Activated naive CD4-positive, alpha-beta T cell (primary cell): ENCODE data around the gene TMC2.
"Not testable (repeated sequence)": the region's sequence is repeated elsewhere in the genome, so short reads cannot be mapped to it uniquely, and the experiment has no call there.

Experiments used
- DNase-seq, 4 experiments: peaks; one replicate each; lab custom pipeline; 2025; lab: John Stamatoyannopoulos, UW

Gene TMC2

DNA sequence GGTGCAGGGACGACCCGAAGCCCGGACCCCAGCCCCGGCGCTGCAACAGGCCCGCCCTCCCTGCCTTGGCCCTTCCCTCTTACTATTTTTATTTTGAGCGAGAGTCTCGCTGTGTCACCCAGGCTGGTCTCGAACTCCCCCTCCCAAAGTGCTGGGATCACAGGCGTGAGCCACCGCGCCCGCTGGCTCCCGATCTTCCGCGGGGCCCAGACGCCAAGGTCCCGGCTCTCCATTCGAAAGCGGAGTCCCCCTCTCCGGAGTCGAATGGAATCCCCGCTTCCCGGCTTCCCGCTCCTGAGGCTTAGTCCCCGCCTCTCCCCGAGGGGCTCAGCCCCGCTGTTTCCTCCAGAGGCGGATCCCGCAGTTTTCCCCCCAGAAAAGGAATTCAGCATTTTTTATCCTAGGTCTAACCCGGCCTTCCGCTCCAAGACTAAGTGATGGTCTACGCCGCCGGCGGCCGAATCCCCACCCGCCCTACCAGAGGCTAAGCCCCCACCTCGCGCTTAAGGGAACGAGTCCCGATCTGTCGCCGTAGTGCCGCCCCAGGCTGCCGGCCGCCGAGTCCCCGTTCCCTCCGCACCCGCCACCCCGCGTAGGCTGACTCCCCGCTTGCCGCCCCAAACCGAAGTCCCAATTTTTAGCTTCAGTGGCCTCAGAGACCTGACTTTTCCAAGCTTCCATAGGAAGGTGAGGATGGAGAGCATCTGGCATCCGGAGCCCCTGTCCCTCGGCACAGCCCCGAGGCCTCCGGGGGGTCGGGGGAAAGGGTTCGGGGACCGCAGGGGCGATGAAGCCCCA, 11.5 kb upstream of the TMC2 start:
- DNase-seq: peak in 1 of 4 experiments; percentile 22

GRCh38 chr20:2526218-2526583, 10.2 kb upstream of the TMC2 start:
- not testable (repeated sequence) for DNase-seq

- no peak for DNase-seq
Observed at GRCh38 chr20:2527762-2528161, 8.6 kb upstream of the TMC2 start.

DNA sequence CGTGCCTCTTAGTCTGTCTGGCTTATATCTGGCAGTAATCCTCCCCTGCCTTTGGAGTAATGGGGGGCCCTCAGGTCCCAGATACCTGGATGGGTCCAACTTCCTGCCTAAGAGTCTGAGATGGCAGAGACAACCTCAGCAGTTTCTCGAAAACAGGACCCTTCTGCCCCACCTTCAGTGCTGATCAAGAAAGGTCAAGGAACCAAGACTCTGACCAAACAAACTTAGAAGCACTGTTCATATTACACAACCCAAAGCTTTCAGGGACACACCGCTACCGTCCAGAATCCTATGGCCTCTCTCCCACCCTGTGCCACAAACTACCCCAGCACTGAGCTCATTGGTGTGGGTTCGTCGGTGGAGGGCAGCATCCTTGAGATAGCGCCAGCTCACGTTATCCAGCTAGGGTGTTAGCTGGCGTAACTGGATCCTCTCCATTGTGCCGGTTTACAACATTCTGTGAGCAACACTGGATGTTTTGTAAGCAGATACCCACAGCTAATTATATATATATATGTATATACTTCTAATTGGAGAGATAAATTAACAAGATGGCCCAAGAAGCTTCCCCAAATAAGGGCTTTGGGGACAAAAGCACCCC, 7.6 kb upstream of the TMC2 start:
- DNase-seq: no peak

DNA sequence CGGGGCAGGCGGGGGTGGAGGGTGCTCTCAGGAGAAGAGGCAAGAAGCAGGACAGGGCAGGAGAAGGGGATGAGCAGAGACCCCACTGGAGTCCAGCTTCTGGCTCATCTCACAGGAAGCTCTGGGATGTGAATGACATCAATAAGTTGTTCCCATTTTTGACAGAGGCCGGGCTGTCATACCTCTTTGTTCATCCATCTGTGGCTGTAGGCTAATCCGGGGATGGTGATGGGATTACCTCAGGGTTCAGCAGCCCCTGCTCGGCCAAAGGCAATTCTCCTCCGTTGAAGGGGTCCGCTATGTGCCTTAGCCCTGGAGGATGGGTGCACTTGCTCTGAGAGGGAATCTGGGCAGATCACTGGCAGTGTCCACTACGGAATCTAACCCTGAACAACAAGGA, 3.3 kb upstream of the TMC2 start:
- DNase-seq: no peak

DNA sequence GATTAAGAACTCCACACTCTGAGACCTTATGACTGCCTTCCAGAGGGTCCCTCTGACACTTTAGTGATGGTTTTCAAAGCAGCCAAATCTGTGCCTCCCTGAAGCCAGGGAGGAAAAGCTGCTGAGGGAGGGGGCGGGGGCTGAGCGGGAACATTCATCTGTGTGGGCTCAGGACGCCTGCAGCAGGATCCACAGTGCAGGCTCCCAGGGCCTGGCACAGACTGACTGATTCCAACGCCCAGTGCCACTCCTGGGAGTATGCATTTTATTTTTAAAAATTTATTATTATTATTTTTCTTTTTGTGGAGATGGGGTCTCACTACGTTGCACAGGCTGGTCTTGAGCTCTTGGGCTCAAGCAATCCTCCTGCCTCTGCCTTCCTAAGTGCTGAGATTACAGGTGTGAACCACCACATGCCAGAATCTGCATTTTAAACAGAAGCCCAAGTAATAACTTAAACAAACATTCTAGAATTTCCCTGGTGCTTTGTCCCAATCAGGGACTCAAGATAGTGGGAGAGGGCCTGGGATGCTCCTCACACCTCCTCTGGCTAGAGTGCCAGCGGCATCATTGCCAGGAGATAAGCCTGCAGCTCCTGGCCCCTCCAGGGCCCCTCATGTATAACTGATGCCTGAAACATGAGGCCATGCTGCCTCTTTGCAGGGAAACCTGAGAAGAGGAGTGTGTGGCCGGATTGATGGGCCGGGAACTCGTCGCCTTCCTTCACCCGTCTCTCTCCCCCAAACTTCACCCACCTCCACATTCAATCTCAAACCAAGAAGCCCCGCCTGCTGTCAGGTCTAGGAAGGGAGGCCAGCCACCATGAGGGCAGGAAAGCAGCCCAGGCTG, 438 bp upstream of the TMC2 start:
- DNase-seq: no peak

GRCh38 chr20:2537101-2537500, 728 bp downstream of the TMC2 start:
- no peak for DNase-seq

DNA sequence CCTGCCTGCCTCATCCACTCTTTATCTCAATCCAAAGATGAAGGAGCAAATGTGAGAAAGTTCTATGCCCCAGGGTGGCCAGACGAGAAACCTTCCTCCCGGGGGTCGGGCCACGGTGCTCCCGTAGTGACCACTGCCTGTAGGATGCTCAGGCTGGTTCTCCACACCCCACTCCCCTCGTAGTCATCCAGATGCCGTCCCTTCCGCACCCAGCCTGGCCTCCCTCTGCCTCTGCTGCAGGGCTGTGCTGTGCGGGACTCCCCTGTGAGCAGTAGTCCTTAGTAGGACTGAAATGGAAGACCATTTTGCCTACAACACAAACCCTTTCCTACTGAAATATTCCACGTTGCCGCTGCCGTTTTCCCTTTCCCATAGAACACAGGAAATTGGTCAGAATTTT, 2.0 kb downstream of the TMC2 start:
- no peak for DNase-seq

DNA sequence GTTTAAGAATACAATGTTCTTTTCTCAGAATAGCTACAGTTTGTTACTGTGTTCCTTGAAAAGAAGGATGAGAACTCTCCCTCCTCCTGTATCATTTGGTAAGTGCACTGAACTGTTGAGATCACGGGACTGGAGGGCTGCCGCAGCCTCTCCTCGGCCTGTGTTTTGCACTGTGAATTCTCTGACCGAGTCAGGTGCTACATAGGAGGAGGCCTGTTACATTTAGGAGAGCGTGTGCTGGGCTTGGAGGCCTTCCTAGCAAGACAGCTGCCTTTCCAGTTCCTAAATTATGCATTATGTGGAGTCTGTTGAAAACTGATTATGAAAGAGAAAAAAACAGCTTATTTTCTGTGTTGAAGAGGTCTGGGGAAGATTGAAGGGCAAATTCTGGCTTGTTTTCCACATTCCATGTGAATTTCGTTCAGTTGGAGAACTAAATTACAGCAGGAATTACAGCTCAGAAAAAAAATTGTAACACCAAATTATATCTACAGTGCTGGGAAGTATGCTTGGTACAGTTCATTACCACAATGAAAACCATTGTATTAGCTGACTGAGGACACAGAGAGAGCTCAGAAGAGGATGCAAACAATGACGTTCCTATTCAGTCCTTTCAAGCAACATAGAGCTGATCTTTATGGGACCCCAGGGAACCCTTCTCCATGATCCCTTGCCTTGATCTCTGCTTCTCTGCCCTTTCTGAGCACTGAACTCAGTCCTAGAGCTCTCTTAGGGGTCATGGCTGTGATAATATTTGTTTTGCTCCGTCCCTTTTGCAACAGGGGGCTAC, 2.8 kb downstream of the TMC2 start:
- no peak for DNase-seq

GRCh38 chr20:2541940-2542339, 5.6 kb downstream of the TMC2 start:
- no peak for DNase-seq

DNA sequence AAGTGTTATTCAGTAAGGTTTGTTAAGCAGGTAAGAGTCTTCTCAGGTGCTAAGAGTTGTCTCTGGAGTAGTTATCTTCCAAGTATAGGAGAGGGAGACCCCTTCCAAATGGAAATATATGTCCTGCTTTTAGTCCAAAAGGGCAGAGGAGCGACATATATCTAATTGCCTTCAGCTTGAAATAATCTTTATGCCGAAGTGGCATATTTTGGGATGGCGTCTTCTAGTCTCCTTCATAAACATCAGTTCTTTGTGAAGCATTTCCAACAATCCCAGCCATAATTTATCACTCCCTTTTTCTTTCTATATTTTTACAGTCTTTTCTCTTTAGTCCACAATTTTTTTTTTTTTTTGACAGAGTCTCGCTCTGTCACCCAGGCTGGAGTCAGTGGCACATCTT, 6.0 kb downstream of the TMC2 start:
- no peak for DNase-seq

DNA sequence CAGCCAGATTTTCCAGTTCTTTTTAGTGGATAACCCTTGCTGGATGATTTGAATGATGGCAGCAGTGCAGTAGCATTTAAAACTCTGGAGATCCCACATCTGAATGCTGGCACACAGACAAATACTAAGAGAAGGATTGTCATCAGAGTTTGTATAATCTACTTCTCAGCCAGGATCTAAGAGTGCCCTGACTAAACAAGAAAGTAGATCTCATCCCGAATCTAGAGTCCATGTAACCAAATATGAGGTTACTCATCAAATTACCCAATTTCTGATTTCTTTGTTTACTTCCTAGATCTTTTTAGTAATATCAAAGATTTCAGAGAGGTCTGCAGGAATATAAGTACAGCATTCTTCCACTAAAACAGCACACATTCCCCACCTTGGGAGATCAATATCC, 7.8 kb downstream of the TMC2 start:
- no peak for DNase-seq

- no peak for DNase-seq
Observed at GRCh38 chr20:2545594-2545993, 9.2 kb downstream of the TMC2 start.

GRCh38 chr20:2557873-2558580, 21.7 kb downstream of the TMC2 start:
- no peak for DNase-seq

DNA sequence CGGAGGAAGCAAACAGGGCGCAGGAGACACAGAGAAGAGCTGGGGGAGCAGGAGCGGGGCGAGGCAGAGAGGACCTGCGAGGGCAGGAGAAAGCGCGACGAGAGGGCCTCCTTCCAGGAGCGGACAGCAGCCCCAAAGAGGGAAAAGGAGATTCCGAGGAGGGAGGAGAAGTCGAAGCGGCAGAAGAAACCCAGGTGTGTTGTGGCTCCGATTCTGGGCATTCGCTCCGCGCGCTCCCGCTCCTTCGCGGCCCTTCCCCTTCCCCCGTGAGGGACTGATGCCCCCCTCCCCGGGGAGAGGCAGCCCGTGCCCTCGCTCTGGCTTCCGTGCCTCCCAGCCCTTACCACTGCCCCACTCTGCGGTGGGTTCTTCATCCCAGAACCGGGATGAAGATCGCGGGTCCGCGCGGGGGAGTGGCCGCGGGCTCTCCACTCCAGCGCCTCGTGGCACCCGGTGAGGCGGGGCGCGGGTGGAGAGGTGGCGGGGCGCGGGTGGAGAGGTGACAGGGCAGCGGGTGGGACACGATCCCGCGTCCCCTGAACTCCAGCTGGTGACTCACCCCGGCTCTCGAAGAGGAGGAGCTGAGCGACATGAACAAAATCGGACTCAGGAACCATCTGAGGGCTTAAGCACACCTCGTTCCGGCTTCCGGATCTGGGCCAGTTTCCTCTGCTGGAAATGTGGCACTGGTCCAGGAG, 22.4 kb downstream of the TMC2 start:
- no peak for DNase-seq

DNA sequence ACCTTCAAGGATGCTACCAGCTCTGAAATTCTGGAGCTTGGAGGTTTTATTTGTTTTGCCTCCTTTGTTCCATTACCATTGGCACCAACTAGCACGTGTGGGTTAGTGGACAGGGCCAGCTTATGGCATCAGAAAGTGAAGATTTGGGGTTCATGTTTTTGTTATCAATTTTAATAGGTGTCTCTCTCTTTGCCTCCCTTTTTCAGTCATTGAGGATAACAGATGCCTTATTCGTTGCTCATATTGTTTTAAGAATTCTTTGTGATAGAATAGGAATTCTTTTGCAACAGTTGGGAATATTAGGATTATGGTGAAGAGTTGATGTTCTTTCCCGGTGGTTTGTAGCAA, 22.9 kb downstream of the TMC2 start:
- no peak for DNase-seq

DNA sequence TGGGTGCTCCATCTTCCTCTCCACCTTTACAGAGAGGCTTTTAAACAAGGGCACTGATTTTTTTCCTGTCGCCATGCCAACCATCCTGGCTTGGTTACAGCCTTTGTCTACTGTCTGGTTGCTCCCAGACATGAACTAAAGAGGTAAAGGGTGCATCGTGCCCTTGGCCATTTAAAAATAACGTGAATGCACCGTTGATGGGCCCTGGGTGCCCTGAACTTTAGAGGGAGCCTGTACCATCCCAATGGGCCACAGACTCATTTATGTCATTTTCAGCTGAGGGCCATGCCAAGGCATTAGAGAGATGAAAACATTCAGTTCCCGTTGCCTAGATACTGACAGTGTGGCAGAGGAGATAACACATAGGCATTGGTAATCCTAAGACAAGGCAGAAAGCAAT, 23.3 kb downstream of the TMC2 start:
- no peak for DNase-seq

DNA sequence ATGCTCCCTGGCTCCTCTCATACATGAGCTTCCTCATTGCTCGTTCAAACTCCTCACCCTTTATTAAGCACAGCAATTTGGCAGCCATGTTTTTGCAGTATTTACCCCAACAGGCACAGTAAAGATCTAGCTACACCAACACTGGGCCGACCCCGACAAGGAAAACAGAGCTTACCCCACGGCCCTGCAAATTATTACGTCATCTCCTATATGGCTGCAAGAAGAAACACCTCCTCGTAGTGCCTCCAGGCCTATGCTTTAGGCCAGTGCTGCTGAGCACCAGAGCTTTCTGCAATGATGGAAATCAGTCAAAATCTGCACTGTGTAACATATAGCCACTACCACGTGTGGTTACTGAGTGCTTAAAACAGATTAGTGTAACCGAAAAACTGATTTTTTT, 26.7 kb downstream of the TMC2 start:
- DNase-seq: no peak

DNA sequence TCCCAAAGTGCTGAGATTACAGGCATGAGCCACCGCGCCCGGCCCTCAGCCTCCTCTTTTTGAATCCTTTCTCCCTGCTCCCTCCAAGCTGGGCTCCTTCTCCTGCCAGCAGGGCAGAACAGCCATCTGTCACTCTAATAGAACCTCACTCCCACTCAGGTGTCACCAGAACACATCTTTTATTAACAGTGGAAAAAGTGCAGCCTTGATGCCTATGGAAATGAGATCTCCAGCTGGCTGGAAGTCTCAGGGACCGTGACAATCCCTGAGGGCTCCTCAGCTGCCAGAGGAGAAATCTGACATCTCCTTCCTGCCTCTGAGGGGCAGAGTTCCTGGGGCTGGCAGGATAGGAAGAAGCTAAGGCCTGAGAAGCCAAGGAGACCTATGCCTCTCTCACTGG, 28.0 kb downstream of the TMC2 start:
- no peak for DNase-seq

DNA sequence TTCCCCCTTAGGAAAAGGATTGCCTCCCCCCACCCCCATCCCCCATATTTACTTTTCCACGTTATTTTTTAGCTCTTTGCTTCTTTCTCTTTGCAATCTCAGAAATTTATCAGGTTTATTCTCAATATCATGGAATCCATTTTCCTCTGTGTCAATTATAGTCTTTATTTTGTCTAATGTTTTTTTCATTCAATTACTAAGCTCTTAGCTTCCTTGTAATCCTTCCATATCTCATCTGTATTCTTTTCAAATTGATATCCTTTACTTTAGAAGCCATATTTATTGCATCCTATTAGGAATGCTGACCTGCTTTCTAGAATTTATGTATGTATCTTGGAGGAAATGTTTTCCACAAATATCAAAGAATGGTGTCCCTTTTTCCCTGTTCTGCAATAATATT, 39.3 kb downstream of the TMC2 start:
- no peak for DNase-seq

DNA sequence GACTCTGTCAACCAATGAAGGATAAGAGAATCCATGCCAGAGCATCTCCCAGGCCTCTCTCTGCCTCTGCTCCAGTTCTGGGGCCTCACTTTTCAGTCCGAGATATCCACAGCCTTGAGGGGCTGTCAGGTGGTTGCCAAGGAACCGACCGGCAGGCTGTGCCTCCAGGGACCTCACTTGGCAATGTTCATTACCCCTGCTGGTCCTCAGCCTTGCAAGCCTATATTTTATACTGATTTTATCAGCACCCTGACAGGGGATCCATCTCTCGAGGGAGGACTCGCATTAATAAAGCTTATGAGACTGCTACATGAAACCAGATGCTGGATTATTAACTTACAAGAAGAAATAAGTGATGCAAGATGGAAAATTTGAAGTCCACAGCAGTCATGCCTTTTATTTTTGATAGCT, 39.9 kb downstream of the TMC2 start:
- DNase-seq: no peak
